Loucy (cell line): ENCODE results near the gene FAIM2.
A peak's percentile ranks its signal among the peaks of the same experiment; 100 is the strongest.

Experiments used
- H2AFZ ChIP-seq: fragments of 200-600 bp; sonication (generic); 2 replicates; pipeline ENCODE4 v1.6.0; 2016; ENCODE audit warnings: antibody characterized with exemption, mild to moderate bottlenecking, low read length, moderate library complexity
- H3F3A ChIP-seq: fragments of 200-600 bp; 2 replicates; pipeline ENCODE4 v1.6.0; 2016; ENCODE audit warnings: antibody characterized with exemption, low read depth, mild to moderate bottlenecking
- H3K27me3 ChIP-seq: fragments of 200-600 bp; sonication (generic); 2 replicates; pipeline ENCODE4 v1.6.1; 2014; ENCODE audit warnings: low read length, mild to moderate bottlenecking; ENCODE audit not compliant: insufficient read depth, poor library complexity, severe bottlenecking
- H3K36me3 ChIP-seq: fragments of 200-600 bp; sonication (generic); 2 replicates; pipeline ENCODE4 v1.6.1; 2016; ENCODE audit warnings: low read length; ENCODE audit not compliant: insufficient read depth
- H3K4me1 ChIP-seq: fragments of 200-600 bp; sonication (generic); 2 replicates; pipeline ENCODE4 v1.5.1; 2014; ENCODE audit warnings: low read length, mild to moderate bottlenecking; ENCODE audit not compliant: insufficient read depth, poor library complexity, severe bottlenecking
- H3K4me2 ChIP-seq: fragments of 200-600 bp; sonication (generic); 2 replicates; pipeline ENCODE4 v1.6.0; 2014; ENCODE audit warnings: antibody characterized with exemption, low read length, low read depth, mild to moderate bottlenecking; ENCODE audit not compliant: poor library complexity, severe bottlenecking
- H3K4me3 ChIP-seq: fragments of 200-600 bp; sonication (generic); 2 replicates; pipeline ENCODE4 v1.5.1; 2014; ENCODE audit warnings: low read length, mild to moderate bottlenecking, mixed read lengths; ENCODE audit not compliant: poor library complexity, severe bottlenecking
- H3K79me2 ChIP-seq: fragments of 200-600 bp; sonication (generic); 2 replicates; pipeline ENCODE4 v1.6.1; 2014; ENCODE audit warnings: low read length; ENCODE audit not compliant: insufficient read depth
- H3K9ac ChIP-seq: fragments of 200-600 bp; sonication (generic); 2 replicates; pipeline ENCODE4 v1.6.0; 2014; ENCODE audit warnings: mild to moderate bottlenecking, low read depth, low read length, moderate library complexity; ENCODE audit not compliant: poor library complexity, severe bottlenecking
- H3K9me2 ChIP-seq: fragments of 200-600 bp; sonication (generic); replicated peaks from 2 replicates; pipeline ENCODE4 v1.6.1; 2016; ENCODE audit warnings: low read depth, low read length, mixed read lengths
- H3K9me3 ChIP-seq: fragments of 200-600 bp; sonication (generic); 2 replicates; pipeline ENCODE4 v1.6.1; 2014; ENCODE audit warnings: mild to moderate bottlenecking, antibody characterized with exemption, low read length, low read depth; ENCODE audit not compliant: insufficient read depth
- H4K20me1 ChIP-seq: fragments of 200-600 bp; sonication (generic); 2 replicates; pipeline ENCODE4 v1.6.0; 2014; ENCODE audit warnings: antibody characterized with exemption, low read length, mild to moderate bottlenecking; ENCODE audit not compliant: insufficient read depth, poor library complexity, severe bottlenecking
- EZH2phosphoT487 ChIP-seq: fragments of 200-600 bp; IDR thresholded peaks from 2 replicates; pipeline ENCODE4 v1.6.1; 2018; ENCODE audit warnings: antibody characterized with exemption, mild to moderate bottlenecking, moderate library complexity, borderline replicate concordance
- TF ChIP-seq, protein P1 (sequence below): fragments of 200-600 bp; sonication (generic); conservative IDR thresholded peaks from 2 replicates; pipeline ENCODE4 v1.5.1; 2014; ENCODE audit warnings: mild to moderate bottlenecking, antibody characterized with exemption, low read length

Gene FAIM2

DNA sequence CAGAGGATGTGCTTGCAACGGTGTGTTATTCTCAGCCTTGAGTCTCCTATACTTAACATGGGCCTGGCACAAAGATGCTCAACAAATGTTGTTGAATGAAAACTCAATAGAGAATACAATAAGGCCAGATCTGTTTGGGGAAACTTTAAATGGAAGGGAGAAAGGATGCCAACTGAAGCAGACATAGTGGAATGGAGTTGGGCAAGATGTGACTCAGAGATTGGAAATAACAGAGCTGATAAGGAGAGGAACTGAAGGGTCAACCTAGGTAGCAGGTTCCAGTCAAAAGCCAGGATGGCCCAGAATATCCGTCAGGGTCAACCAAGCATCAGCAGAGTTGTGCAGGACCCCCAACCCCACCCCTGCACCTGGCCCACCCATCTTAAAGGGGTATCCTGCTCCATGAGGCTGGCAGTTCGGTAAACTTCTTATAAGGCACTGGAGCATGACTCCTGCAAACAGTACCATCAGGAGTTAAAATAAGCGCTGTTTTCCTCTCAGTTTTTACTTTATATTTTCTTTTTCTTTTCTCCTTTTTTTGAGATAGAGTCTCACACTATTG lies 59.7 kb downstream of the FAIM2 start:
- Histone ChIP-seq H3K27me3 (no peaks in the 10 kb centered on the region), H3K9me3 (no peaks in the 10 kb centered on the region), H3K79me2 (peaks cover 11% of the 10 kb centered on the region; the same call in 1 of the 2 replicates), H3K4me3 (peak overlapping the region; percentile 98), H2AFZ (no peak overlapping the region), H3K4me2 (peak overlapping the region; percentile 87), H3K9me2 (no peaks in the 10 kb centered on the region), H3K9ac (peak overlapping the region; percentile 91), H3K4me1 (peaks cover 24% of the 10 kb centered on the region), H3F3A (0 out of 2 replicates have a peak, but pooled peaks cover 6% of the 10 kb centered on the region), H3K36me3 (no peaks in the 10 kb centered on the region), H4K20me1 (no peaks in the 10 kb centered on the region)
- no peak for TF ChIP-seq EZH2phosphoT487
- TF ChIP-seq, protein P1, sequence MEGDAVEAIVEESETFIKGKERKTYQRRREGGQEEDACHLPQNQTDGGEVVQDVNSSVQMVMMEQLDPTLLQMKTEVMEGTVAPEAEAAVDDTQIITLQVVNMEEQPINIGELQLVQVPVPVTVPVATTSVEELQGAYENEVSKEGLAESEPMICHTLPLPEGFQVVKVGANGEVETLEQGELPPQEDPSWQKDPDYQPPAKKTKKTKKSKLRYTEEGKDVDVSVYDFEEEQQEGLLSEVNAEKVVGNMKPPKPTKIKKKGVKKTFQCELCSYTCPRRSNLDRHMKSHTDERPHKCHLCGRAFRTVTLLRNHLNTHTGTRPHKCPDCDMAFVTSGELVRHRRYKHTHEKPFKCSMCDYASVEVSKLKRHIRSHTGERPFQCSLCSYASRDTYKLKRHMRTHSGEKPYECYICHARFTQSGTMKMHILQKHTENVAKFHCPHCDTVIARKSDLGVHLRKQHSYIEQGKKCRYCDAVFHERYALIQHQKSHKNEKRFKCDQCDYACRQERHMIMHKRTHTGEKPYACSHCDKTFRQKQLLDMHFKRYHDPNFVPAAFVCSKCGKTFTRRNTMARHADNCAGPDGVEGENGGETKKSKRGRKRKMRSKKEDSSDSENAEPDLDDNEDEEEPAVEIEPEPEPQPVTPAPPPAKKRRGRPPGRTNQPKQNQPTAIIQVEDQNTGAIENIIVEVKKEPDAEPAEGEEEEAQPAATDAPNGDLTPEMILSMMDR, result no peak

DNA sequence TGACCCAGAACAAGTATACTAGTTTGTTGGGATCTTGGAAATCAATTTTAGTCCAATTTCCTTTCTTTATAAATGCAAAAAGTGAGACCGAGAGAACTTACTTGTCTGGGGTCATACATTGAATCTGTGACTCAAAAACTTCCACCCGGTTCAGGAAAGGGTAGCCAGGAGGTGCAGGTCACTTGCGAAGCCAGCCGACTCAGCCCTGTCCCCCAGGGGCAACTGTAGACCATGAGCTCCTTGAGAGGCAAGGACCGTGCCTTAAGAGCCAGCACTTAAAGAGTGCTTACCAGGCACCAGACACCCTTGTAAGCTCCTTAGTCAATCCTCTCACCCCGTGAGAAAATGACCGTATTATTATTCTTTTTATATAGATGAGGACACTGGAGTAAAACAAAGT lies 60.3 kb downstream of the FAIM2 start:
- peaks cover 24% of the 10 kb centered on the region for H3K4me1 ChIP-seq
- H3K27me3 ChIP-seq, result no peaks in the 10 kb centered on the region
- peak overlapping the region; percentile 91 for H3K9ac ChIP-seq
- H3F3A ChIP-seq, result 0 out of 2 replicates have a peak, but pooled peaks cover 6% of the 10 kb centered on the region
- H3K4me3 ChIP-seq, result peak overlapping the region; percentile 98
- no peaks in the 10 kb centered on the region for H3K9me2 ChIP-seq
- peak overlapping the region; percentile 87 for H3K4me2 ChIP-seq
- TF ChIP-seq EZH2phosphoT487, result no peak
- H3K9me3 ChIP-seq, result no peaks in the 10 kb centered on the region
- peaks cover 11% of the 10 kb centered on the region; the same call in 1 of the 2 replicates for H3K79me2 ChIP-seq
- peak overlapping the region; percentile 79 for H2AFZ ChIP-seq
- H4K20me1 ChIP-seq, result no peaks in the 10 kb centered on the region
- H3K36me3 ChIP-seq, result no peaks in the 10 kb centered on the region

DNA sequence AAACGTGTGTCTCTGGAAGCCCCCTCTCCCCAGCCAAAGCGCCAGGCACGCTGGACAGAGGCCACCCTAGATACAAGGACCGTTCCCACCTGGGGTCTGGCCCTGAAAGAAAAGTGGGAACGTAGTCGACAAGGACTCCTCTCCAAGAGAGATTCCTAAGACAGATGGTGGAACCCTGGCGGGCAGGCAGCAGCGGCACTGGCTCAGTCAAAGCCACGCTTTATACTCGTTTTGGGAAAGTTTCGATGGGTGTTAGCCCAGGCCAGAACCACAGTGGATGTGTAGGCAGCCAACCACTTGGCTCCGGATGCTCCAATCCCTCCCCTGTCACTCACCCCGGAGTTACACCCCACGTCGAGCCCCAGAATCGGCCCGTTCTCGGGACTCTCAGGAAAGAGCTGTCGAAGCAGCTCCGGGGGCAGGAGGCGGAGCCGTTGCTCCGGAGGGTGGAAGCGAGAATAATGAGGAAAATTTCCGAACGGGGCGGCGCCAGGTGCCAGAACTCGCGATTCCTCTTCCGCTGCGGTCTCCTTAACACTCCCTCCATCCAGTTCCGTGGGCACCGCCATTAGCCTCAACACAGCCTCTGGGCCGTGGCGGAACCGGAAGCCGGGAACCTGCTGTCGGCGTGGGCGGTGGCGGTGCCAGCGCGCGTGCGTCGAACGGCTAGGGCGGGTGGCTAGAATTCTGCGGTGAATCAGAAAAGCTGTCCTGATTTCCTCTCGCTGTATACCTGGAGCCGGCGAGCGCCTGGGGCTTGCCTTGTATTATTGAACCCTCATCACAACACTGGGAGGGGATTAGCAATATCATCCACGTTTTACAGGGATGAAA lies 61.0 kb downstream of the FAIM2 start, which contains the start of gene BCDIN3D:
TSS of gene BCDIN3D (minus strand) at position 588 of the 834 bp plus-strand sequence. CDS start at position 569, 19 bp downstream.
- peaks cover 11% of the 10 kb centered on the region; the same call in 1 of the 2 replicates for H3K79me2 ChIP-seq
- no peaks in the 10 kb centered on the region for H4K20me1 ChIP-seq
- peak within 1 kb of the TSS; percentile 98 for H3K4me3 ChIP-seq
- peak within 1 kb of the TSS; percentile 79 for H2AFZ ChIP-seq
- peaks cover 24% of the 10 kb centered on the region for H3K4me1 ChIP-seq
- peak within 1 kb of the TSS; percentile 87 for H3K4me2 ChIP-seq
- TF ChIP-seq, protein P1, result no peak
- no peak for TF ChIP-seq EZH2phosphoT487
- H3K9me2 ChIP-seq, result no peaks in the 10 kb centered on the region
- no peaks in the 10 kb centered on the region for H3K27me3 ChIP-seq
- H3K9ac ChIP-seq, result peak within 1 kb of the TSS; percentile 91
- H3K36me3 ChIP-seq, result no peaks in the 10 kb centered on the region
- 0 out of 2 replicates have a peak, but pooled peaks cover 6% of the 10 kb centered on the region for H3F3A ChIP-seq
- H3K9me3 ChIP-seq, result no peaks in the 10 kb centered on the region
